ENCODE results near the gene DAO.
A peak's percentile ranks its signal among the peaks of the same experiment; 100 is the strongest.

DAO gene

DNA sequence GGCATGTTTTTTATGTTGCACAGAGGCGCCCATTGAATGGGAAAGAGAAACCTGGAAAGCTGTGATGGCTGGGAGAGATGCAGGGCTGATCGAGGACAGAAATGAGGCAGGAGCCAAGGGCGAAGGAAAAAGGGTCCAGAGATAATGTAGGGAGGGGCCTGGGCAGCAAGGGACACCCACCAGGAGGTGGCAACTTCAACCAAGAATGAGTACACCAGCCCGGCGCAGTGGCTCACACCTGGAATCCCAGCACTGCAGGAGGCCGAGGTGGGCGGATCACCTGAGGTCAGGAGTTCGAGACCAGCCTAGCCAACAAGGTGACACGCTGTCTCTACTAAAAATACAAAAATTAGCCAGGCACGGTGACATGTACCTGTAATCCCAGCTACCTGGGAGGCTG lies 26.5 kb upstream of the DAO start:
- Histone ChIP-seq H3K4me3 (ENCODE audit: low read length, poor library complexity, severe bottlenecking) (no peak overlapping the region), H3K79me2 (ENCODE audit: insufficient read depth, low read length) (peaks cover 50% of the 10 kb centered on the region), H3K9ac (ENCODE audit: low read depth, low read length, poor library complexity, severe bottlenecking) (no peak overlapping the region), H3K9me3 (ENCODE audit: insufficient read depth, low read depth, low read length) (no peaks in the 10 kb centered on the region), H4K20me1 (ENCODE audit: insufficient read depth, low read length, poor library complexity, severe bottlenecking) (peaks cover 16% of the 10 kb centered on the region), H3K36me3 (ENCODE audit: insufficient read depth, low read length) (peaks cover 5% of the 10 kb centered on the region; the same call in 1 of the 2 replicates), H3K27me3 (ENCODE audit: insufficient read depth, low read length, poor library complexity, severe bottlenecking) (no peaks in the 10 kb centered on the region), H3F3A (ENCODE audit: low read depth) (peaks cover 3% of the 10 kb centered on the region; the same call in 1 of the 2 replicates), H2AFZ (ENCODE audit: low read length) (no peak overlapping the region), H3K4me1 (ENCODE audit: insufficient read depth, low read length, poor library complexity, severe bottlenecking) (peaks cover 35% of the 10 kb centered on the region), H3K4me2 (ENCODE audit: low read depth, low read length, poor library complexity, severe bottlenecking) (peak overlapping the region; percentile 14), H3K9me2 (replicated peaks; ENCODE audit: low read depth, low read length) (no peaks in the 10 kb centered on the region)
- TF ChIP-seq, protein P1, sequence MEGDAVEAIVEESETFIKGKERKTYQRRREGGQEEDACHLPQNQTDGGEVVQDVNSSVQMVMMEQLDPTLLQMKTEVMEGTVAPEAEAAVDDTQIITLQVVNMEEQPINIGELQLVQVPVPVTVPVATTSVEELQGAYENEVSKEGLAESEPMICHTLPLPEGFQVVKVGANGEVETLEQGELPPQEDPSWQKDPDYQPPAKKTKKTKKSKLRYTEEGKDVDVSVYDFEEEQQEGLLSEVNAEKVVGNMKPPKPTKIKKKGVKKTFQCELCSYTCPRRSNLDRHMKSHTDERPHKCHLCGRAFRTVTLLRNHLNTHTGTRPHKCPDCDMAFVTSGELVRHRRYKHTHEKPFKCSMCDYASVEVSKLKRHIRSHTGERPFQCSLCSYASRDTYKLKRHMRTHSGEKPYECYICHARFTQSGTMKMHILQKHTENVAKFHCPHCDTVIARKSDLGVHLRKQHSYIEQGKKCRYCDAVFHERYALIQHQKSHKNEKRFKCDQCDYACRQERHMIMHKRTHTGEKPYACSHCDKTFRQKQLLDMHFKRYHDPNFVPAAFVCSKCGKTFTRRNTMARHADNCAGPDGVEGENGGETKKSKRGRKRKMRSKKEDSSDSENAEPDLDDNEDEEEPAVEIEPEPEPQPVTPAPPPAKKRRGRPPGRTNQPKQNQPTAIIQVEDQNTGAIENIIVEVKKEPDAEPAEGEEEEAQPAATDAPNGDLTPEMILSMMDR (conservative IDR thresholded peaks at IDR 0.05; ENCODE audit: low read length): no peak
- no peak for TF ChIP-seq EZH2phosphoT487 (IDR thresholded peaks at IDR 0.05; ENCODE audit: borderline replicate concordance)

DNA sequence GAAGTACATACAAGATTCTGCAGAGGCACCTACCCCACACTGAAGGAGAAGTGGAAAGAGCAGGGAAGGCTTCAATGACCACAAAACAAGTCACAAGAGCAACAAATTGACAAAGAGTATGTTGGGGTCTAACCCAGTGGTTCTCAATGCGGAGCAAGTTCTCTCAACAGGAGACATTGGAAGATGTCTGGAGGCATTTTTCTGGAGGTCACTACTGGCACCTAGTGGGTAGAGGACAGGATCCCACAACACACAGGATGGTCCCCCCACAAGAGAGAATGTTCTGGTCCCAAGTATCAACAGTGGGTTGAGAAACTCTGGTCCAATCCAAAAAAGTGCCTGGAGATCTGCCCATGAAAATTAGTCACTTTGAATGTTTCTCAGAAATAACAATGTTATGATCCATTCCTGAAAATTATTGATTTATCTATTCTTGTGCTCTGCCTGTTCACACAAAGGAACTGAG lies 25.9 kb upstream of the DAO start:
- Histone ChIP-seq H3K4me2 (ENCODE audit: low read depth, low read length, poor library complexity, severe bottlenecking) (peak overlapping the region; percentile 14), H3F3A (ENCODE audit: low read depth) (peaks cover 3% of the 10 kb centered on the region; the same call in 1 of the 2 replicates), H3K27me3 (ENCODE audit: insufficient read depth, low read length, poor library complexity, severe bottlenecking) (no peaks in the 10 kb centered on the region), H4K20me1 (ENCODE audit: insufficient read depth, low read length, poor library complexity, severe bottlenecking) (peaks cover 16% of the 10 kb centered on the region), H2AFZ (ENCODE audit: low read length) (no peak overlapping the region), H3K9me3 (ENCODE audit: insufficient read depth, low read depth, low read length) (no peaks in the 10 kb centered on the region), H3K4me3 (ENCODE audit: low read length, poor library complexity, severe bottlenecking) (no peak overlapping the region), H3K9me2 (replicated peaks; ENCODE audit: low read depth, low read length) (no peaks in the 10 kb centered on the region), H3K36me3 (ENCODE audit: insufficient read depth, low read length) (peaks cover under 1% of the 10 kb centered on the region; the same call in 1 of the 2 replicates), H3K79me2 (ENCODE audit: insufficient read depth, low read length) (peaks cover 52% of the 10 kb centered on the region), H3K4me1 (ENCODE audit: insufficient read depth, low read length, poor library complexity, severe bottlenecking) (peaks cover 41% of the 10 kb centered on the region), H3K9ac (ENCODE audit: low read depth, low read length, poor library complexity, severe bottlenecking) (no peak overlapping the region)
- TF ChIP-seq, protein P1 (conservative IDR thresholded peaks at IDR 0.05; ENCODE audit: low read length): peak; percentile 52
- no peak for TF ChIP-seq EZH2phosphoT487 (IDR thresholded peaks at IDR 0.05; ENCODE audit: borderline replicate concordance)

DNA sequence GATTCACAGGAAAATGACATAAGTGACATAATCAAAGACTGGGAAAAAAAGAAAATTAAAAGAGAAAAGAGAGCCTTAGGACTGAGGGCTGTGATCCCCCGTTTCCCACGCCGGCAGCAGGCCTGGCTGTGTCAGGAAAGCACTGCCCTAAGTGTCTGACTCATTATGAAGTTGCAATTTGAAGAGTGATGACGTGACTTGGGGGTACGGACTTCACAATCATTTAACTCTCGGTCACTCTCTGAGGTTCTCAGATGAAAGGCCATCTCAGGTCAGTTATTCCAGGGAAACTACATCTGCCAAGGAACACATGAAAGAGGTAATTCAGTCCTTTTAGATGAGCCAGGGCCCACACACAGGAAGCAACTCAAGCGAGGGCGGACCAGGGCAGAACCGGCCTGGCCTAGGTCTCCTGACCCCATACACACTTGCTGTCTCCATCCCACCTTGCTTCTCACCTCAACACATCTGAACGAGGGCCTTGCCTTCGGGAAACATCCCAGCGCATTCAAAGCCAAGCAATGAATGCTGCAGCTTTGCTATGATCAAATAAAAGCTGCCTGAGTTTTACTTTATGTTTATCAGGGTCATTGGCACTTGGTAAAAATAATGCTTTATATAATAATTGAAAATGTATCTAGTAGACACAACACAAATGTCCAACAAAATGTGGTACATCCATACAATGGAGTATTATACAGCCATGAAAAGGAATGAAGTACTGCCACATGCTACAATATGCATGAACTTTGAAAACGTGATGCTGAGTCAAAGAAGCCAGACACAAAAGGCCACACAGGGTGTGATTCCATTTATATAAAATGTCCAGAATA lies 25.2 kb upstream of the DAO start:
- Histone ChIP-seq H3K79me2 (ENCODE audit: insufficient read depth, low read length) (peaks cover 52% of the 10 kb centered on the region), H3K9me2 (replicated peaks; ENCODE audit: low read depth, low read length) (no peaks in the 10 kb centered on the region), H3K4me2 (ENCODE audit: low read depth, low read length, poor library complexity, severe bottlenecking) (peak overlapping the region; percentile 90), H3F3A (ENCODE audit: low read depth) (peaks cover 3% of the 10 kb centered on the region; the same call in 1 of the 2 replicates), H3K9ac (ENCODE audit: low read depth, low read length, poor library complexity, severe bottlenecking) (no peak overlapping the region), H3K9me3 (ENCODE audit: insufficient read depth, low read depth, low read length) (no peaks in the 10 kb centered on the region), H3K4me1 (ENCODE audit: insufficient read depth, low read length, poor library complexity, severe bottlenecking) (peaks cover 47% of the 10 kb centered on the region), H3K27me3 (ENCODE audit: insufficient read depth, low read length, poor library complexity, severe bottlenecking) (no peaks in the 10 kb centered on the region), H3K36me3 (ENCODE audit: insufficient read depth, low read length) (no peaks in the 10 kb centered on the region), H2AFZ (ENCODE audit: low read length) (no peak overlapping the region), H4K20me1 (ENCODE audit: insufficient read depth, low read length, poor library complexity, severe bottlenecking) (peaks cover 16% of the 10 kb centered on the region), H3K4me3 (ENCODE audit: low read length, poor library complexity, severe bottlenecking) (no peak overlapping the region)
- TF ChIP-seq, protein P1 (conservative IDR thresholded peaks at IDR 0.05; ENCODE audit: low read length): no peak
- TF ChIP-seq EZH2phosphoT487 (IDR thresholded peaks at IDR 0.05; ENCODE audit: borderline replicate concordance): no peak

All from Loucy (cell line).